Airway epithelial cell (primary cell): ENCODE measurements around the gene NIPBL. TPM values are rescaled to one million over a fixed set of nuclear protein-coding genes. Genes with fewer than 3 reads are reported as not detected.

ENCODE experiments used
- total RNA-seq: library from RNA; depleted of rRNA; stranded (reverse); fragments of >200 nt; gene quantifications from 2 replicates; pipeline ENCODE4 v1.2.3, GENCODE V29; 2015

NIPBL gene
- total RNA-seq = 7.0 and 11.6 TPM in 2 replicates

DNA sequence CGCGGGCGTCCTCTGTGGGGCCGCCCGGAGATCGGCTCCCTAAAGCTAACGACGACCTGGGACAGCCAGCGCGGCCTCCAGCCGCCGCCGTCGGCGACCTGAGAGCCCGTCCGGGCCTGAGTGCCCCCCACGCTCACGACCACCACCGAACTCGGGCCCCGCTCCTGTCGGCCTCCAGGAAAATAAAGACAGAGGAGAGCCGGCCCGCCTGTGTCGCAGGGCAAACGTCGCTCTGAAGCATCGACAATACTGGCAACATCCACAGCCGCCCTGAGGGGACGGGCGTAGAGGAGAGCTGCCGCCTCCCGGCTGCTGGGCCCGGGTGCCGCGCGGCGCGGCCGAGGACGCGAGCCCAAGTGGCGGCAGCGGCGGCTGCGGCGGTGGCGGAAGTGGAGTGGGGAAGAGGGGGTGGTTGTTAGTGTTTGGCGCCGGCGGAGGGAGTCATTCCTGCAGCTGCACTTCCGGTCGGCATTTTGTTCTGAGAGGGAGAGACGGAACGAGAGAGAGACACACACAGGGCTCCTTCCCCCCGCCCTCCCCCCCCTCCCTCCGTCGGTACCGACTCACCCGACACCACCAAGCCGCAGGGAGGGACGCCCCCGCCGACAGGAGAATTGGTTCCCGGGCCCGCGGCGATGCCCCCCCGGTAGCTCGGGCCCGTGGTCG lies at the start of gene NIPBL:
Gene NIPBL (plus strand): TSS at position 471 of the 666 bp plus-strand sequence. CDS start 76,928 bp downstream, outside the sequence.

